Heart right ventricle (tissue), 16 donors: Measurements from ENCODE around the gene METTL15. TPM values are rescaled to one million over a fixed set of nuclear protein-coding genes. Genes with fewer than 3 reads are reported as not detected.

Experiments
- ATAC-seq, 8 donors: fragments of 200-7000 bp; cut with Tn5 transposase; one replicate each; pipeline ENCODE4 v1.9.1; 2020; ENCODE audit warnings: mild to moderate bottlenecking in 8 of 8, moderate library complexity in 8 of 8, moderate number of reproducible peaks in 1 of 8
- DNase-seq, 2 donors: peaks; one replicate each; pipeline ENCODE4 v3.0.0-alpha.2; 2020
- H3K27ac ChIP-seq, 10 donors: fragments of 200-600 bp; sonication (generic) in 2 of 10; one replicate each; pipeline versions ENCODE4 v1.5.0 to v1.8.0; 2020 to 2022; ENCODE audit warnings: mild to moderate bottlenecking in 3 of 10
- H3K27me3 ChIP-seq, 7 donors: fragments of 200-600 bp; one replicate each; pipeline ENCODE4 v1.8.0; 2021 to 2022; ENCODE audit warnings: mild to moderate bottlenecking in 2 of 7
- H3K36me3 ChIP-seq, 9 donors: fragments of 200-600 bp; sonication (generic) in 1 of 9; one replicate each; pipeline versions ENCODE4 v1.5.0 to v1.8.0; 2020 to 2022; ENCODE audit warnings: mild to moderate bottlenecking in 2 of 9
- H3K4me1 ChIP-seq, 9 donors: fragments of 200-600 bp; sonication (generic) in 1 of 9; one replicate each; pipeline versions ENCODE4 v1.5.0 to v1.8.0; 2020 to 2022; ENCODE audit warnings: mild to moderate bottlenecking in 4 of 9
- H3K4me3 ChIP-seq, 10 donors: fragments of 200-600 bp; sonication (generic) in 2 of 10; one replicate each; pipeline versions ENCODE4 v1.5.0 to v1.8.0; 2020 to 2022; ENCODE audit warnings: mild to moderate bottlenecking in 7 of 10, moderate library complexity in 2 of 10
- H3K9me3 ChIP-seq, 11 donors: fragments of 200-600 bp in 10 of 11; sonication (generic) in 2 of 11; one replicate each; pipeline versions ENCODE4 v1.5.0 to v1.8.0; 2013 to 2022; ENCODE audit warnings: mild to moderate bottlenecking in 2 of 11, control low read depth in 1 of 11, moderate library complexity in 1 of 11
- WGBS, 2 donors: extraction: QIAGEN DNeasy Blood & Tissue Kit; methylation state at CpG; one replicate each; pipeline ENCODE4 v1.1.7; 2013; ENCODE audit warnings: inconsistent platforms in 1 of 2; 5-methylcytosine and 5-hydroxymethylcytosine counted together
- intact Hi-C, 10 donors: fragments of 100-400 bp; cut with DNase I; formaldehyde crosslinking; loops; one replicate each; pipeline versions ENCODE4 v1.11.1 to v1.14.2; 2022
- polyA plus RNA-seq, 2 donors: library from polyadenylated mRNA; stranded (reverse); fragments of 200-250 nt; gene quantifications; one replicate each; pipeline ENCODE4 v1.2.3, GENCODE V29; 2013
- total RNA-seq, 10 donors: library from RNA; stranded (reverse); fragmentation: NEBNext Ultra II Directional in 3 of 10; extraction: Animal tissue kit (Norgen Biotek cat#: 25700) in 3 of 10; gene quantifications; one replicate each; pipeline versions ENCODE4 v1.2.1 to v1.2.4, GENCODE V29; 2021 to 2023
- TF ChIP-seq, protein P1 (sequence below), 9 donors: fragments of 200-600 bp; sonication (generic) in 2 of 9; IDR thresholded peaks; one replicate each; pipeline versions ENCODE4 v1.5.0 to v1.8.0; 2021 to 2022; ENCODE audit warnings: antibody characterized with exemption in 9 of 9, mild to moderate bottlenecking in 5 of 9, moderate library complexity in 1 of 9
- donor health status: Arrhythmogenic right ventricular cardiomyopathy.
- donor health status: ischemic (EF 13 %, LVEDD 7.1; RV severe dilation, severe dysfunction).
- donor health status: healthy with polysubstance abuse.
- donor health status: DM: no; HTN: yes; CAD: no.
- donor health status: DM: no; HTN: no; CAD: no.
- donor health status: ischemic (EF 25% LVEDD 6.9; RV normal size, moderate dysfunction).
- donor health status: ischemic (EF 25% LVEDD 5.7; RV mildly dilated, moderate dysfunction).
- donor health status: healthy.
- donor health status: DM: yes; HTN: yes; CAD: no.
- donor health status: Ischemic cardiomyopathy.
- donor health status: ischemic (EF 35%, LVEDD 5.7; RV mildly dilated, moderate dysfunction).
- donor health status: nonischemic (EF 11% LVEDD 7.7; RV severe dilation, severe dysfunction).
- donor health status: DM: yes; HTN: yes; CAD: no.
- donor health status: PGD.
- donor health status: ischemic (EF 29% LVEDD 5.4; RV normal size, mild dysfunction).
- donor health status: nonischemic (EF 23%, LVEDD 6.1; RV moderate dilation, normal function).

Gene METTL15
- total and polyA plus RNA-seq, 12 donors, result 4.7 to 13.6 (median 11.8) TPM

DNA sequence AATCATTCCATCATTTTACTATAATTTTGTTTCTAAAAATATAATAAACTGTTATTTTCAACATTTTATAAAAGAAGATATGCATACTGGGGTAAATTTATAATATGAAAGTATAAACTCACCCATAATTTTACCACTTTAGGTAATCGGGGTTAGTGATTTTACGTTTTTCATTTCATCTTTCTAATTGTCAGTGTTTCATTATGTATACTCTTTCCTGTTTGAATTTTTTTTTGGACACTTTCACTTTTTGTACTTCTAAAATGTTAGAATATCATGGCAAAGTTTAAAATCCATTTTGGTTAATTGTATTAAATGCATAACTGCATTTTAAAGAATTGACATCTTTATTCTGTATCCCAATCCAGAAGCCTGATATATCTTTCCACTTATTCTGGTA is 115.8 kb downstream of the METTL15 start:
- no peaks in the 10 kb centered on the region for H3K27me3 ChIP-seq
- no peak overlapping the region for H3K4me3 ChIP-seq
- DNase-seq (no peak), ATAC-seq (no peak)
- H3K9me3 ChIP-seq, result peaks cover 0 to 7% (median 0%) of the 10 kb centered on the region in 11 donors
- TF ChIP-seq, protein P1, sequence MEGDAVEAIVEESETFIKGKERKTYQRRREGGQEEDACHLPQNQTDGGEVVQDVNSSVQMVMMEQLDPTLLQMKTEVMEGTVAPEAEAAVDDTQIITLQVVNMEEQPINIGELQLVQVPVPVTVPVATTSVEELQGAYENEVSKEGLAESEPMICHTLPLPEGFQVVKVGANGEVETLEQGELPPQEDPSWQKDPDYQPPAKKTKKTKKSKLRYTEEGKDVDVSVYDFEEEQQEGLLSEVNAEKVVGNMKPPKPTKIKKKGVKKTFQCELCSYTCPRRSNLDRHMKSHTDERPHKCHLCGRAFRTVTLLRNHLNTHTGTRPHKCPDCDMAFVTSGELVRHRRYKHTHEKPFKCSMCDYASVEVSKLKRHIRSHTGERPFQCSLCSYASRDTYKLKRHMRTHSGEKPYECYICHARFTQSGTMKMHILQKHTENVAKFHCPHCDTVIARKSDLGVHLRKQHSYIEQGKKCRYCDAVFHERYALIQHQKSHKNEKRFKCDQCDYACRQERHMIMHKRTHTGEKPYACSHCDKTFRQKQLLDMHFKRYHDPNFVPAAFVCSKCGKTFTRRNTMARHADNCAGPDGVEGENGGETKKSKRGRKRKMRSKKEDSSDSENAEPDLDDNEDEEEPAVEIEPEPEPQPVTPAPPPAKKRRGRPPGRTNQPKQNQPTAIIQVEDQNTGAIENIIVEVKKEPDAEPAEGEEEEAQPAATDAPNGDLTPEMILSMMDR (IDR thresholded peaks at IDR 0.05), result no peak
- WGBS, 2 donors, result 62 to 95% methylated on average over 2 of the region's 2 CpGs
- no peaks in the 10 kb centered on the region for H3K36me3 ChIP-seq
- intact Hi-C loops, result no loop called here
- H3K4me1 ChIP-seq, result peaks cover 0 to 4% (median 0%) of the 10 kb centered on the region in 9 donors
- H3K27ac ChIP-seq, result no peak overlapping the region

- no peak overlapping the region for H3K27ac ChIP-seq
- DNase-seq, result no peak
- no peak overlapping the region for H3K4me3 ChIP-seq
These were observed 119.3 kb downstream of the METTL15 start for GRCh38 chr11:28227460-28227859.

GRCh38 chr11:28228196-28228895 is 120.2 kb downstream of the METTL15 start:
- H3K27me3 ChIP-seq, result no peaks in the 10 kb centered on the region
- H3K36me3 ChIP-seq, result no peaks in the 10 kb centered on the region
- no peak for DNase-seq
- no peak overlapping the region for H3K4me3 ChIP-seq
- H3K4me1 ChIP-seq, result peaks cover 0 to 4% (median 0%) of the 10 kb centered on the region in 9 donors
- ATAC-seq, result no peak
- TF ChIP-seq, protein P1 (IDR thresholded peaks at IDR 0.05), result no peak
- peaks cover 0 to 6% (median 0%) of the 10 kb centered on the region in 11 donors for H3K9me3 ChIP-seq
- intact Hi-C loops, result no loop called here
- H3K27ac ChIP-seq, result no peak overlapping the region

More at GRCh38 chr11:28227460-28227859, 119.3 kb downstream of the METTL15 start:
- peaks cover 0 to 4% (median 0%) of the 10 kb centered on the region in 9 donors for H3K4me1 ChIP-seq
- H3K36me3 ChIP-seq, result no peaks in the 10 kb centered on the region
- peaks cover 0 to 6% (median 0%) of the 10 kb centered on the region in 11 donors for H3K9me3 ChIP-seq
- no peak for ATAC-seq
- TF ChIP-seq, protein P1 (IDR thresholded peaks at IDR 0.05), result no peak
- H3K27me3 ChIP-seq, result no peaks in the 10 kb centered on the region
- intact Hi-C loops, result loop anchor here in 1 of 10 donors (2.0 kb wide), 1 partner anchor 55 kb away; no protein-coding TSS in a partner anchor
- 88 to 94% methylated on average over 1 of the region's 1 CpG for WGBS, 2 donors

DNA sequence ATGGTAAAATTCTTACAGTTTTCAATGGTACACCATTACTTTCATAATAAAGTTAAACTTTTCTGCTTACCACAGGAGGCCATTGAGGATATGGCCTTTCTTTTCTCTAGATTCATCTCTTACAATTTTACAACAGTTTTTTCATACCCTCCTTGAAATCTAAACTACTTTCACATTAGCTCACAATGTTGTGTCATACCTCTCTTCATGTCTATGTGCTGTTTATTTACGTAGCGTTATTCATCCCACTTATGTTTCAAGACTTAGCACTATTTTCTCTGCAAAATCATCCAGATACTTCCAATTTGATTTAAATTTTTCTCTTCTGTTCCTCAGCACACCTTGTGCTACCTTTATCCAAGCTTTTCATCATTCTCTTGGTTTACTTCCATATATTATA is 123.3 kb downstream of the METTL15 start:
- intact Hi-C loops, result no loop called here
- ATAC-seq, result no peak
- WGBS, 2 donors, result 96 to 100% methylated on average over 2 of the region's 2 CpGs
- Histone ChIP-seq H3K27me3 (no peaks in the 10 kb centered on the region), H3K9me3 (peaks cover 0 to 10% (median 0%) of the 10 kb centered on the region in 11 donors), H3K4me3 (no peak overlapping the region), H3K27ac (no peak overlapping the region), H3K4me1 (peaks cover 0 to 4% (median 0%) of the 10 kb centered on the region in 9 donors), H3K36me3 (no peaks in the 10 kb centered on the region)
- TF ChIP-seq, protein P1 (IDR thresholded peaks at IDR 0.05), result no peak
- DNase-seq, result no peak
